H1 (cell line): ENCODE results near the gene HOATZ. TPM values are rescaled to one million over a fixed set of nuclear protein-coding genes. Genes with fewer than 3 reads are reported as not detected.

Experiments
- CTCF ChIA-PET: fragments of 300-600 bp; sonication (Branson Sonifier 250); formaldehyde crosslinking; loops from one replicate; lab custom pipeline; 2021; ENCODE audit not compliant: partially characterized antibody; lab: Charles Lee
- POLR2A ChIA-PET: fragments of 300-600 bp; sonication (Branson Sonifier 250); formaldehyde crosslinking; loops from one replicate; lab custom pipeline; 2021; ENCODE audit warnings: inconsistent platforms; ENCODE audit not compliant: partially characterized antibody; lab: Charles Lee
- DNase-seq, 2 experiments: peaks; one replicate each; pipeline versions ENCODE4 v3.0.0 to v3.0.0-alpha.2; 2010 to 2022; ENCODE audit warnings: low spot score in 2 of 2, low read depth in 1 of 2, mixed read lengths in 1 of 2
- FAIRE-seq: peaks from 2 replicates; lab custom pipeline; 2011; peaks lifted over from hg19 to GRCh38; lab: Jason Lieb, UNC
- H2AFZ ChIP-seq: 2 replicates; pipeline ENCODE4 v1.8.1; 2012; ENCODE audit warnings: low read length, inconsistent platforms
- H2AK5ac ChIP-seq: 2 replicates; pipeline ENCODE4 v1.6.1; 2013; ENCODE audit warnings: low read depth, low read length
- H2BK120ac ChIP-seq: replicated peaks from 2 replicates; pipeline ENCODE3; 2013; ENCODE audit warnings: low read depth, low read length, inconsistent platforms
- H2BK12ac ChIP-seq: 2 replicates; pipeline ENCODE4 v1.6.1; 2013; ENCODE audit warnings: low read depth, low read length
- H2BK15ac ChIP-seq: 2 replicates; pipeline ENCODE4 v1.6.1; 2013; ENCODE audit warnings: low read length
- H2BK20ac ChIP-seq: 2 replicates; pipeline ENCODE4 v1.6.1; 2013; ENCODE audit warnings: low read length
- H2BK5ac ChIP-seq: 2 replicates; pipeline ENCODE4 v1.6.1; 2013; ENCODE audit warnings: low read depth, low read length
- H3K14ac ChIP-seq: 2 replicates; pipeline ENCODE4 v1.6.1; 2013; ENCODE audit warnings: inconsistent platforms; ENCODE audit not compliant: insufficient read length
- H3K18ac ChIP-seq: 2 replicates; pipeline ENCODE4 v1.6.1; 2013; ENCODE audit warnings: low read length; ENCODE audit errors: extremely low read depth
- H3K23ac ChIP-seq: 2 replicates; pipeline ENCODE4 v1.6.1; 2013; ENCODE audit warnings: inconsistent platforms; ENCODE audit not compliant: insufficient read length
- H3K23me2 ChIP-seq: 2 replicates; pipeline ENCODE4 v1.6.1; 2013; ENCODE audit warnings: low read depth, low read length
- H3K27ac ChIP-seq: 2 replicates; pipeline ENCODE4 v1.6.1; 2011; ENCODE audit warnings: low read depth, low read length, inconsistent platforms
- H3K27me3 ChIP-seq, 4 experiments: replicated peaks in 1 of 4; 1 replicate in 1 of 4; 2 replicates in 3 of 4; pipeline versions ENCODE4 v1.6.1 to v1.8.1; 2011 to 2013; ENCODE audit warnings: low read length in 3 of 4, mild to moderate bottlenecking in 3 of 4, inconsistent platforms in 2 of 4, mixed read lengths in 2 of 4, moderate library complexity in 1 of 4; ENCODE audit not compliant: control insufficient read depth in 3 of 4, insufficient read depth in 3 of 4; ENCODE audit errors: extremely low read depth in 1 of 4
- H3K36me3 ChIP-seq, 4 experiments: 2 replicates each; pipeline versions ENCODE4 v1.6.1 to v1.8.1; 2011 to 2013; ENCODE audit warnings: mild to moderate bottlenecking in 4 of 4, low read length in 3 of 4, moderate library complexity in 2 of 4, control low read depth in 1 of 4, inconsistent platforms in 1 of 4; ENCODE audit not compliant: insufficient read depth in 4 of 4, control insufficient read depth in 2 of 4
- H3K4ac ChIP-seq: replicated peaks from 2 replicates; pipeline ENCODE3; 2013; ENCODE audit warnings: low read length, low read depth, mixed read lengths, inconsistent platforms; ENCODE audit not compliant: insufficient read length
- H3K4me1 ChIP-seq, 4 experiments: replicated peaks in 1 of 4; 1 replicate in 1 of 4; 2 replicates in 3 of 4; pipeline versions ENCODE4 v1.6.1 to v1.8.1; 2011 to 2013; ENCODE audit warnings: low read length in 3 of 4, inconsistent platforms in 2 of 4, mixed read lengths in 1 of 4; ENCODE audit not compliant: insufficient read depth in 4 of 4, control insufficient read depth in 3 of 4
- H3K4me2 ChIP-seq, 2 experiments: 2 replicates each; pipeline versions ENCODE4 v1.6.1 to v1.8.1; 2011 to 2013; ENCODE audit warnings: low read depth in 2 of 2, low read length in 2 of 2, control low read depth in 1 of 2, inconsistent platforms in 1 of 2, mild to moderate bottlenecking in 1 of 2; ENCODE audit not compliant: insufficient read depth in 1 of 2
- H3K4me3 ChIP-seq, 4 experiments: fragments of 200-600, 300-600 bp in 1 of 4; sonication (generic), shearing (Covaris generic), sonication (Bioruptor Twin) in 1 of 4; 2 replicates each; pipeline versions ENCODE4 v1.5.1 to v1.8.1; 2011 to 2016; ENCODE audit warnings: low read length in 4 of 4, low read depth in 3 of 4, control low read depth in 2 of 4, inconsistent platforms in 2 of 4, mild to moderate bottlenecking in 2 of 4, mixed read lengths in 1 of 4, moderate library complexity in 1 of 4; ENCODE audit not compliant: insufficient read depth in 2 of 4; ENCODE audit errors: extremely low read depth in 1 of 4
- H3K56ac ChIP-seq: replicated peaks from 2 replicates; pipeline ENCODE3; 2013; ENCODE audit warnings: low read depth, mild to moderate bottlenecking, mixed read lengths, low read length, inconsistent platforms; ENCODE audit not compliant: insufficient read length
- H3K79me1 ChIP-seq: 2 replicates; pipeline ENCODE4 v1.6.1; 2013; ENCODE audit warnings: low read depth, low read length, control low read depth
- H3K79me2 ChIP-seq, 2 experiments: 2 replicates each; pipeline versions ENCODE4 v1.6.1 to v1.8.1; 2012 to 2013; ENCODE audit warnings: low read length in 2 of 2, mild to moderate bottlenecking in 2 of 2, inconsistent platforms in 1 of 2; ENCODE audit not compliant: insufficient read depth in 2 of 2, control insufficient read depth in 1 of 2
- H3K9ac ChIP-seq, 4 experiments: replicated peaks in 1 of 4; 1 replicate in 1 of 4; 2 replicates in 3 of 4; pipeline versions ENCODE4 v1.6.1 to v1.8.1; 2011 to 2013; ENCODE audit warnings: low read depth in 3 of 4, low read length in 3 of 4, control low read depth in 2 of 4, mild to moderate bottlenecking in 2 of 4, moderate library complexity in 2 of 4, inconsistent platforms in 1 of 4; ENCODE audit errors: extremely low read depth in 1 of 4
- H3K9me3 ChIP-seq, 2 experiments: 2 replicates each; pipeline versions ENCODE4 v1.6.1 to v1.8.1; 2012 to 2013; ENCODE audit warnings: mild to moderate bottlenecking in 2 of 2, moderate library complexity in 2 of 2, control low read depth in 1 of 2, inconsistent platforms in 1 of 2, low read depth in 1 of 2, low read length in 1 of 2, mixed read lengths in 1 of 2; ENCODE audit not compliant: insufficient read depth in 2 of 2
- H4K20me1 ChIP-seq, 2 experiments: replicated peaks in 1 of 2; 2 replicates each; pipeline versions ENCODE3 to v1.8.1; 2011 to 2013; ENCODE audit warnings: inconsistent platforms in 2 of 2, low read length in 2 of 2, mild to moderate bottlenecking in 1 of 2; ENCODE audit not compliant: insufficient read depth in 2 of 2, control insufficient read depth in 1 of 2
- H4K5ac ChIP-seq: 2 replicates; pipeline ENCODE4 v1.6.1; 2013; ENCODE audit warnings: low read length, low read depth, mixed read lengths, inconsistent platforms; ENCODE audit not compliant: insufficient read length
- H4K8ac ChIP-seq: 2 replicates; pipeline ENCODE4 v1.8.0; 2013; ENCODE audit warnings: mild to moderate bottlenecking, moderate library complexity, low read length, inconsistent platforms; ENCODE audit not compliant: insufficient read depth; ENCODE audit errors: extremely low read depth
- H4K91ac ChIP-seq: replicated peaks from 2 replicates; pipeline ENCODE3; 2013; ENCODE audit warnings: low read length, mixed read lengths, inconsistent platforms; ENCODE audit not compliant: insufficient read length
- CEBPB ChIP-seq: IDR thresholded peaks from 2 replicates; pipeline ENCODE4 v1.6.1; 2012; ENCODE audit warnings: low read depth, low read length
- HDAC2 ChIP-seq, 2 experiments: fragments of 300-600 bp in 1 of 2; sonication (generic) in 1 of 2; IDR thresholded peaks; 2 replicates each; pipeline ENCODE4 v1.6.1; 2011 to 2012; ENCODE audit warnings: low read depth in 2 of 2, low read length in 2 of 2, mild to moderate bottlenecking in 2 of 2, moderate library complexity in 2 of 2, borderline replicate concordance in 1 of 2, inconsistent platforms in 1 of 2
- JUN ChIP-seq: IDR thresholded peaks from 2 replicates; pipeline ENCODE4 v1.6.1; 2011; ENCODE audit warnings: low read depth, mild to moderate bottlenecking, improper control_type of control experiment, low read length
- WGBS, 2 experiments: shearing (Covaris generic) in 1 of 2; methylation state at CpG; one replicate each; pipeline versions ENCODE4 v1.1.6 to v1.1.7; 2013 to 2015; ENCODE audit warnings: low lambda C conversion rate in 2 of 2, mixed read lengths in 2 of 2, inconsistent platforms in 1 of 2, low coverage in 1 of 2, missing lambda C conversion rate in 1 of 2; ENCODE audit not compliant: insufficient replicate concordance in 2 of 2, insufficient coverage in 1 of 2, insufficient read length in 1 of 2; ENCODE audit errors: extremely low coverage in 1 of 2, missing lambda C conversion rate in 1 of 2; 5-methylcytosine and 5-hydroxymethylcytosine counted together
- polyA plus RNA-seq, 7 experiments: library from polyadenylated mRNA; depleted of rRNA in 3 of 7; stranded (reverse) in 5 of 7; unstranded in 2 of 7; fragments of >200 nt in 5 of 7; fragments of 200-250 nt in 2 of 7; gene quantifications; 1 replicate in 5 of 7; 2 replicates in 1 of 7; 4 replicates in 1 of 7; pipeline versions ENCODE4 v1.2.1 to v1.2.3, GENCODE V29; 2011 to 2013; ENCODE audit warnings: missing spikeins in 2 of 7, mixed read lengths in 2 of 7
- total RNA-seq: library from RNA; stranded (reverse); fragmentation: NEBNext Ultra II Directional; extraction: Animal tissue kit (Norgen Biotek cat#: 25700); gene quantifications from 2 replicates; pipeline ENCODE4 v1.2.1, GENCODE V29; 2021
- TF ChIP-seq, protein P1 (sequence below): IDR thresholded peaks from 2 replicates; pipeline ENCODE4 v1.6.1; 2012; ENCODE audit warnings: inconsistent platforms

Gene HOATZ
- total and polyA plus RNA-seq, 2 of the 8 experiments (the other 6 are each of a cell fraction or from before 2014, with no cell fraction given), result not detected

DNA sequence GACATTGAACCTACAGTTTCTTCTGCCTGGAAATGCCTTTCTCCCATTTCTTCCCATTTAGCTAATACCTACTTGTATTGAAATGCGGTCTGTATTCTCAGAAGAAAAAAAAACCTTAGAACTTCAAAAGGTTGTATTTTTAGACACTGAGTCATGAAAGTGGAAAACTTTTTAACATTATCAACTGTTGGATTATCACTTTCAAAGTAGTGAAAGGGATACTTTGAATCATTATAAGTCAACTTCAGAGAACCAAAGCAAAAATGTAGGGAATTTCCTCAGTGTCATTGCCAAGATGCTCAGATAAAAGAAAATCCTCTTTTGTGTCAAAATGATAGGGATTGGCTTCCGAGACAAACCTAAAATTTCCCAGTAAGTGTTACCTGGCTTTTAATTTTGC, 6.6 kb downstream of the HOATZ start:
- DNase-seq, result no peak
- POLR2A ChIA-PET, result no interaction called here
- WGBS, 2 experiments, result 94% methylated on average over 2 of the region's 2 CpGs; no CpG with 5 or more reads in 1 of the 2 experiments
- Histone ChIP-seq H3K4me2 (no peak overlapping the region), H3K4me3 (no peak overlapping the region), H3K9ac (no peak overlapping the region), H3K18ac (no peak overlapping the region), H4K5ac (no peak overlapping the region), H3K56ac (no peak overlapping the region), H3K23me2 (no peaks in the 10 kb centered on the region), H2BK20ac (no peak overlapping the region), H3K14ac (no peak overlapping the region), H3K79me1 (no peaks in the 10 kb centered on the region), H2BK15ac (no peak overlapping the region), H3K9me3 (no peaks in the 10 kb centered on the region), H3K27ac (no peak overlapping the region), H3K23ac (no peak overlapping the region), H3K4me1 (no peaks in the 10 kb centered on the region), H2BK12ac (no peak overlapping the region), H4K91ac (no peak overlapping the region), H3K27me3 (peaks cover 0 to 3% (median 0%) of the 10 kb centered on the region in 4 experiments; a peak in 1 of 7 replicates), H3K79me2 (no peaks in the 10 kb centered on the region), H2AK5ac (no peak overlapping the region), H3K36me3 (no peaks in the 10 kb centered on the region), H4K8ac (no peak overlapping the region), H2AFZ (no peak overlapping the region), H2BK120ac (no peak overlapping the region), H4K20me1 (no peaks in the 10 kb centered on the region), H3K4ac (no peak overlapping the region), H2BK5ac (no peak overlapping the region)
- CTCF ChIA-PET, result interaction anchor here (0.5 to 1.1 kb wide), 2 partner anchors 43 to 83 kb away, joined by 3 to 5 read pairs; no protein-coding TSS in a partner anchor
- no peak for FAIRE-seq
- no peak for TF ChIP-seq CEBPB
- TF ChIP-seq, protein P1, sequence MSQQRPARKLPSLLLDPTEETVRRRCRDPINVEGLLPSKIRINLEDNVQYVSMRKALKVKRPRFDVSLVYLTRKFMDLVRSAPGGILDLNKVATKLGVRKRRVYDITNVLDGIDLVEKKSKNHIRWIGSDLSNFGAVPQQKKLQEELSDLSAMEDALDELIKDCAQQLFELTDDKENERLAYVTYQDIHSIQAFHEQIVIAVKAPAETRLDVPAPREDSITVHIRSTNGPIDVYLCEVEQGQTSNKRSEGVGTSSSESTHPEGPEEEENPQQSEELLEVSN, result no peak
- TF ChIP-seq JUN, result no peak
- no peak for TF ChIP-seq HDAC2 (IDR thresholded peaks at IDR 0.05; ENCODE audit: borderline replicate concordance in 1 of 2, low read depth in 2 of 2, low read length in 2 of 2)
